Hypothalamus (tissue), 51 donors: Measurements from ENCODE around the gene CEBPZ.
A peak's percentile ranks its signal among the peaks of the same experiment; 100 is the strongest.

Experiments used
- DNase-seq, 51 donors: peaks; one replicate each; lab custom pipeline; 2025; lab: John Stamatoyannopoulos, UW

Gene CEBPZ

DNA sequence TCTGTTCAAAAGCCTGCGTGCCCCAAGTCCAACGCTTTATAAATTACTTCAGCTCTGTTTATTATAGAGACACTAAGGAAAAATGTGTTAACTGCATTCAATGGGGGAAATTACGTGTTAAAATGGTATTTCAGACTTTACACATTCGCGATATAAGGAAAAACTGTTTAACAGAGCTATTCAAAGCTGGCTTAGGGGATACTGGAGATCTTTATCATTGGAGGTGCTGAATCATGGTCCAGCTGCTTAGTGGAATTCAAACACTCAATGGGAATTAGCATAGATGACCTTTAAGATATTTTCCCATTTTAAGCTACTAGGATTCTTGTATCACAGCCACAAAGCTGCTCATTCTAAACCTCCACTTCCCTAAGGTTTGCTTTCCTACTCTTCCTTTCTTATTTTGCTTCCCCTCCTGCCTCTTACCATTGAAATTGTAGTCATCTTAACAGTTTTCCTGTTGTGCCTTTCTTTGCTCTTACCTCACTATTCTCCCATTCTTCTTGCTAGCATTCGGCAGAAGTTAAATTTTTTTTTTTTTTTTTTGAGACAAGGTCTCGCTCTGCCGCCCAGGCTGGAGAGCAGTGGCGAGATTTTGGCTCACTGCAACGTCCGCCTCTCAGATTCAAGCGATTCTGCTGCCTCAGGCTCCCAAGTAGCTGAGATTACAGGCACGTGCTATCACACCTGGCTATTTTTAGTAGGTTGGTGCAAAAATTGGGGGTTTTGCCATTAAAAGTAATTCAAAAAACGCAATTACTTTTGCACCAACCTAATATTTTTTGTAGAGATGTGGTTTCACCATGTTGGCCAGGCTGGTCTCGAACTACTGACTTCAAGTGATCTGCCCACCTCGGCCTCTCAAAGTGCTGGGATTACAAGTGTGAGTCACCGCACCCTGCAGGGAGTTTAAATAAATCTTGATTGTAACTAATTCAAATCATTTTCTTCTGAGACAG, 49.4 kb downstream of the CEBPZ start:
- DNase-seq: no peak

DNA sequence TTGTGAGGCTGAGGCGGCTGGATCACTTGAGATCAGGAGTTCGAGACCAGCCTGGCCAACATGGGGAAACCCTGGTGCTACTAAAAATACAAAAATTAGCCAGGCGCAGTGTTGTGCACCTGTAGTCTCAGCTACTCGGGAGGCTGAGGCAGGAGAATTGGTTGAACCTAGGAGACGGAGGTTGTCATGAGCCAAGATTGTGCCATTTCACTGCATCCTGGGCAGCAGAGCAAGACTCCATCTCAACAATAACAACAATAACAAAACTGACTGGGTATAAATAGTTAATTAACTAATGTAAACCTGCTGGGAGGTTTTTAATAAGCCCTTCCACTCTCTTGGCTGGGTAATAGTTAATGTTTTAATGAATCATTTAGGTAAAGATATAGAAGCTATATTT, 50.8 kb downstream of the CEBPZ start:
- DNase-seq: no peak

DNA sequence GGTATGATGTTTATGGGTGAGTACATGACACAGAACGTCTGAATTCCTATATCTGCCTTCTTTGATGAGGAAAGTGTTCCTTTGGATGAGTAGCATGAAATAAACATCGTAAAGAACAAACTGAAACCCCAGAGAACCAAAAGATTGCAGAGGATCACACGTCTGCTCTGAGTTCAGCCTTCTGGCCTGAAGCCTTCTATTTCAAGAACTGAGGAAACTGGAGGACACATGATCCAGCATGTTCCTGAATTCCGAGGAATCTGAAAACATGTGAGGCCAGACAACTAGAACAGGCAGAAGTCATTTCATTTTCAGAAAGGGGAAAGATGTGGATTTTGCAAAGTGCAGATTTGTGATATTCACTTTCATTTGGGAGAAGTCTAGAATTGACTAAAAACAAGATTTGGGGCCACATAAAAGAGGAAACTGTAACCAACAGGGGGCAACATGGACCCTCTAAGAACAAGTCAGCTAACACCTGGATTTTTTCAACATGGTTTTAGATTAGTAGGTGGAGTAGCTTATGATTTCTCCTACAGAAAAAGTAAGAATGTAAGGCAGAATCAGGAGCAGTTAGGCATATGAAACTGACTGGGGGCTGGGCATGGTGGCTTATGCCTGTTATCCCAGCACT, 51.3 kb downstream of the CEBPZ start:
- DNase-seq: no peak

DNA sequence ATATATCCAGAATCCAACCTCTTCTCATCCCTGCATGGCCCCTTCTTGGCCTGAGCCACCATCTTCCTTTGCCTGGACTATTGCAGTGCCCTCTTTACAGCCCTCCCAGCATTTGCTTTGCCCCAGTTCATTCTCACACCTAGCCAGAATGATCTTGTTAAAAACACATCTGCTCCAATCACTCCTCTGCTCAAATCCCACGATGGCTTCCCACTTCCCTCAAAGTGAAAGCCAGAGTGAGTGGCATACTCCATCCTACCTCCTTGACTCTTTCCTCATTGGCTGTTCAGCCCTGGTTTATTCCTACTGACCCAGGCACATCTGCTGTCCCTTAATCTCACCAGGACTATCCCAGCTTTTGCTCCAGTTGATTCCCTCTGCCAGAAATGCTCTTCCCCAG, 57.7 kb downstream of the CEBPZ start:
- DNase-seq: no peak

GRCh38 chr2:37171624-37171950, 59.8 kb downstream of the CEBPZ start:
- no peak for DNase-seq

- DNase-seq: peak in 1 of 51 donors; percentile 2
These were observed 63.0 kb downstream of the CEBPZ start for GRCh38 chr2:37168217-37168981.

DNA sequence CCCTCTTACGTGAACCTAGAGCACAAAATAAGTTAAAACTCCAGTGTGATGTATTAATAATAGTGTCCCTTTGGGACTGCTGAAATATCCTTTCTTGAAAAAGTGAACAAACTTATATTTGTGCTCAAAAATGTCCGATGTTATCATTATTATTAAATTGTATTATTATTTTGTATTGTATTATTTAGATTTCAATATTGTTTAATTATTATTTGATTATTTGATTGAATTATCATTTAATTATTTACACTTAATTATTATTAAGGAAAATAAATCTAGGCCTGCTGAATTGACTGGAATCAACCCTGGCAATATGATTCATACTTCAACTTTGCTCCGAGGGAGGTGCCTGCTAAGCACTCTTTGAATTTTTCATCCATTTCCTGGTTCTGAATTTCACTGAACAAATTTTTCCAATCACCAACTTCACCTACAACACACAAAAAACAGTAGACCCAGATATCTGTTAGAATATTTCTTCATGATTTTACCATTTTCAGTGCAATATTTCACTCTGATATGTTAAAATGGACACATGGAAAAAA, 63.7 kb downstream of the CEBPZ start:
- DNase-seq: no peak

GRCh38 chr2:37164757-37165156, 66.6 kb downstream of the CEBPZ start:
- DNase-seq: no peak

DNA sequence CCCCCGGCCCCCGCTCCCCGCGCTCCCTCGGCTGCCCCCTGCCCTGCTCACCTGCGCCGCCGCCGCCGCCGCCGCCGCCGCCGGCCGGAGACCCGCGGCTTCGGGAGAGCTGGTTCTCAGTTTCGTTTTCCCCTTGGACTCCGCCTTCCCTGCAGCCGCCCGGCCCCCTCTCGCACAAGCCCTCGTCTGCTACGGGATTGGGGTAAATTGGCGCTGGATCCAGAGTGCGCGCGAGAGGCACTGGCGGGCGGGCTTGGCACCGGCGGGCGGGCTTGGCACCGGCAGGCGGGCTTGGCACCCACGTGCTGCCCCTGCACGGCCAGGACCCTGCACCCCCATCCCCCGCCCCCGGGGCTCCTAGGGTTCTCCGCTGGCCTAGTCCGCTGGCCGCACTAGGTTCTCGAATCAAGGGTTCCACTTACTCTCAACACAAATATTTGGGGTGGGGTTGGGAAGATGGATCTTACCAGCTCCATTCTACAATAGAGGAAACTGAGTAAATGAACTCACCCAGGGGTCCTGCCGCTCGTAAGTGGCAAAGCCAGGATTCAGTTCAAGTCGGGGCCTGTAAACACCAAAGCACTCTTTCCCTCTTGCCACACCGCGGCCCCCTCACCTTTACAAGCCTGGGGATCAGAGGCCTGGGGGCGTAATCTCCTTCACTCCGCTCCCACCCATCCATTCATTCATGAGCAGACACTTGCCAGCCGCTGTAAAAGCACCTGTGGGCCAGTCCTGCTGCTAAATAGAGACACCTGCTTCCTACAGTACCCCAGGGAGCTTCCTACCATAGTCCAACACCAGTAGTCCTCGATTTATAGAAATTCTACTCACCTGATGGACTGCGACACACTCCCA, 74.3 kb downstream of the CEBPZ start, which contains the start of gene EIF2AK2:
Gene EIF2AK2, minus strand, starts transcription at position 124 of the 858 bp plus-strand sequence. CDS start 9,174 bp downstream, outside the sequence.
- peak in 50 of 51 donors; percentile 21 to 84 (median 53) for DNase-seq

GRCh38 chr2:37156071-37156856, 75.1 kb downstream of the CEBPZ start:
- DNase-seq: peak in 17 of 51 donors; percentile 10 to 82 (median 35)

- no peak for DNase-seq
These were observed 76.6 kb downstream of the CEBPZ start for GRCh38 chr2:37154785-37155184.

DNA sequence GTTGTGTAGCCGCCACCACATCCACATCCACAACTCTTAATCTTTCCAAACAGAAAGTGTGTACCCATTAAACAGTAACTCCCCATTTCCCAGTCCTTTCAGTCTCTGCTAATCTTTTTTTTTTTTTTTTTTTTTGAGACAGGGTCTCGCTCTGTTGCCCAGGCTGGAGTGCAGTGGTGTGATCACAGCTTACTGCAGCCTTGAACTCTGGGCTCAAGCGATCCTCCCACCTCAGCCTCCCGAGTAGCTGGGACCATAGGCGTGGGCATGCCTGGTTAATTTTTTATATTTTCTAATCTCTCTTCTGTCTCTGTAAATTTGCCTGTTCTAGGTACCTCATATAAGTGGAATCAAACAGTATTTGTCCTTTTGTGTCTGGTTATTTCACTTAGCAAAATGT, 78.2 kb downstream of the CEBPZ start:
- DNase-seq: no peak
